ENCODE measurements around the gene OXA1L. TPM values are rescaled to one million over a fixed set of nuclear protein-coding genes. Genes with fewer than 3 reads are reported as not detected.
A peak's percentile ranks its signal among the peaks of the same experiment; 100 is the strongest.

The OXA1L gene
- total and polyA plus RNA-seq, 2 of the 13 experiments (the other 11 are each of a cell fraction or from before 2014, with no cell fraction given) = 230 to 589 TPM

DNA sequence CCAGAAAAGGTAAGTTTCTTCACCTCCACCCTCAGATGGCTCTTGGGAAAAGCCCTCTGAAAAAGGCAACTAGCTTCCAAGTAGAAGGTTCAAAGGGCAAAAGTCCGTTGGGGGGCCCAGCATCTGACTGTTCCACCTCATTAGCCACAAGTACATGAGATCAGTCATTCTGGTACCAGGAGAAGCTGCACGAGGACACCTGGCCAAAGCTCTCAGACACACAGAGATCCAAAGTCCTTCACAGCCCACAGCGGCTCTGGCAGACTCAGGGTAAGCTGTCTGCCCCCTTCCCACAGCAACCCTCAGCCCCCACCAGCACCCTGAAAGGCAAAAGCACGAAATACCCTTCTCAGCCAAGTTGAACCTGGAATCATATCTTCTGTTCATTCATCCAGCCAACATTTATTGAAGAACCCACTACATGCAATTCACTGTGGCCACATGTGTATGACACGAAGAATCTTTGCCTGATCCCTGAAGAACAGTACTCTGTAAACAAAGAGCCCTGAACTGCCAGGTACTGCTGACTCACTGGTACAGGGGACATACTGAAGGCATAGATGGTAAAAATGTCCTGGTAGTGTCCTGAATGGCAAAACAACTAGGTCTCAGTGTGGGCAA, 29.7 kb downstream of the OXA1L start (continued):
- TF ChIP-seq AHR (CRISPR knock-in tag; IDR thresholded peaks at IDR 0.05) = no peak
- TF ChIP-seq EEA1 (CRISPR knock-in tag; IDR thresholded peaks at IDR 0.05; ENCODE audit: borderline replicate concordance) = no peak
- TF ChIP-seq ZNF883 (CRISPR knock-in tag; IDR thresholded peaks at IDR 0.05; ENCODE audit: not compliant biosample characterization) = peak; percentile 55
- TF ChIP-seq ZNF180 (CRISPR knock-in tag; IDR thresholded peaks at IDR 0.05; ENCODE audit: borderline replicate concordance, low read depth) = no peak
- TF ChIP-seq FOXO1 (CRISPR knock-in tag; IDR thresholded peaks at IDR 0.05) = peak; percentile 39
- TF ChIP-seq ZNF83 (CRISPR knock-in tag; IDR thresholded peaks at IDR 0.05; ENCODE audit: borderline replicate concordance) = 0 out of 2 replicates have a peak, but pooled peaks have one; percentile 49
- 0 out of 2 replicates have a peak, but pooled peaks have one; percentile 44 for TF ChIP-seq TRIM24 (CRISPR knock-in tag; IDR thresholded peaks at IDR 0.05)
- peak; percentile 91 for TF ChIP-seq HNF4A (CRISPR knock-in tag; IDR thresholded peaks at IDR 0.05)
- 0 out of 2 replicates have a peak, but pooled peaks have one; percentile 14 for TF ChIP-seq BCL6 (CRISPR knock-in tag; IDR thresholded peaks at IDR 0.05)
- TF ChIP-seq SRF (IDR thresholded peaks at IDR 0.05; ENCODE audit: low read depth, low read length) = no peak
- TF ChIP-seq, protein P1, sequence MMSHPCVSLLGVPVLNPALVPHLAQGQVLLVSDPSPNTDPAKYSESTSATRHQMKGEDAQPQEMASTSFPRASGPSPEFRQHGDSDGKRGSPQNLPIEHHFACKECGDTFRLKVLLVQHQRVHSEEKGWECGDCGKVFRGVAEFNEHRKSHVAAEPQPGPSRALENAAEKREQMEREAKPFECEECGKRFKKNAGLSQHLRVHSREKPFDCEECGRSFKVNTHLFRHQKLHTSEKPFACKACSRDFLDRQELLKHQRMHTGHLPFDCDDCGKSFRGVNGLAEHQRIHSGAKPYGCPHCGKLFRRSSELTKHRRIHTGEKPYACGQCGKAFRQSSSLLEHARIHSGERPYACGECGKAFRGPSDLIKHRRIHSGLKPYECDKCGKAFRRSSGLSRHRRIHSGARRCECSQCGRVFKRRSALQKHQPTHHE (CRISPR knock-in tag; IDR thresholded peaks at IDR 0.05; ENCODE audit: borderline replicate concordance) = no peak
- TF ChIP-seq SMARCC2 (IDR thresholded peaks at IDR 0.05) = no peak
- TF ChIP-seq KDM2A (CRISPR knock-in tag; IDR thresholded peaks at IDR 0.05; ENCODE audit: borderline replicate concordance, low read depth) = 0 out of 2 replicates have a peak, but pooled peaks have one; percentile 20
- TF ChIP-seq KMT2B (CRISPR knock-in tag; IDR thresholded peaks at IDR 0.05) = 0 out of 2 replicates have a peak, but pooled peaks have one; percentile 19
- TF ChIP-seq ZC3H4 (CRISPR knock-in tag; IDR thresholded peaks at IDR 0.05; ENCODE audit: borderline replicate concordance) = no peak
- no peak for TF ChIP-seq ZNF564 (CRISPR knock-in tag; IDR thresholded peaks at IDR 0.05)
- TF ChIP-seq ZNF547 (CRISPR knock-in tag; IDR thresholded peaks at IDR 0.05) = peak; percentile 75; the same call in 1 of the 2 replicates
- peak; percentile 44 for TF ChIP-seq ASH2L (IDR thresholded peaks at IDR 0.05; ENCODE audit: insufficient read length, low read depth, low read length)
- TF ChIP-seq ZNF3 (CRISPR knock-in tag; IDR thresholded peaks at IDR 0.05) = no peak
- TF ChIP-seq, protein P2, sequence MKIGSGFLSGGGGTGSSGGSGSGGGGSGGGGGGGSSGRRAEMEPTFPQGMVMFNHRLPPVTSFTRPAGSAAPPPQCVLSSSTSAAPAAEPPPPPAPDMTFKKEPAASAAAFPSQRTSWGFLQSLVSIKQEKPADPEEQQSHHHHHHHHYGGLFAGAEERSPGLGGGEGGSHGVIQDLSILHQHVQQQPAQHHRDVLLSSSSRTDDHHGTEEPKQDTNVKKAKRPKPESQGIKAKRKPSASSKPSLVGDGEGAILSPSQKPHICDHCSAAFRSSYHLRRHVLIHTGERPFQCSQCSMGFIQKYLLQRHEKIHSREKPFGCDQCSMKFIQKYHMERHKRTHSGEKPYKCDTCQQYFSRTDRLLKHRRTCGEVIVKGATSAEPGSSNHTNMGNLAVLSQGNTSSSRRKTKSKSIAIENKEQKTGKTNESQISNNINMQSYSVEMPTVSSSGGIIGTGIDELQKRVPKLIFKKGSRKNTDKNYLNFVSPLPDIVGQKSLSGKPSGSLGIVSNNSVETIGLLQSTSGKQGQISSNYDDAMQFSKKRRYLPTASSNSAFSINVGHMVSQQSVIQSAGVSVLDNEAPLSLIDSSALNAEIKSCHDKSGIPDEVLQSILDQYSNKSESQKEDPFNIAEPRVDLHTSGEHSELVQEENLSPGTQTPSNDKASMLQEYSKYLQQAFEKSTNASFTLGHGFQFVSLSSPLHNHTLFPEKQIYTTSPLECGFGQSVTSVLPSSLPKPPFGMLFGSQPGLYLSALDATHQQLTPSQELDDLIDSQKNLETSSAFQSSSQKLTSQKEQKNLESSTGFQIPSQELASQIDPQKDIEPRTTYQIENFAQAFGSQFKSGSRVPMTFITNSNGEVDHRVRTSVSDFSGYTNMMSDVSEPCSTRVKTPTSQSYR (CRISPR knock-in tag; IDR thresholded peaks at IDR 0.05; ENCODE audit: borderline replicate concordance) = peak; percentile 12; the same call in 1 of the 2 replicates
- 0 out of 2 replicates have a peak, but pooled peaks have one; percentile 81 for TF ChIP-seq SSRP1 (CRISPR knock-in tag; IDR thresholded peaks at IDR 0.05)
- TF ChIP-seq WIZ (CRISPR knock-in tag; IDR thresholded peaks at IDR 0.05) = 0 out of 2 replicates have a peak, but pooled peaks have one; percentile 39
- no peak for TF ChIP-seq PPARG (CRISPR knock-in tag; conservative IDR thresholded peaks at IDR 0.05)
- TF ChIP-seq, protein P3, sequence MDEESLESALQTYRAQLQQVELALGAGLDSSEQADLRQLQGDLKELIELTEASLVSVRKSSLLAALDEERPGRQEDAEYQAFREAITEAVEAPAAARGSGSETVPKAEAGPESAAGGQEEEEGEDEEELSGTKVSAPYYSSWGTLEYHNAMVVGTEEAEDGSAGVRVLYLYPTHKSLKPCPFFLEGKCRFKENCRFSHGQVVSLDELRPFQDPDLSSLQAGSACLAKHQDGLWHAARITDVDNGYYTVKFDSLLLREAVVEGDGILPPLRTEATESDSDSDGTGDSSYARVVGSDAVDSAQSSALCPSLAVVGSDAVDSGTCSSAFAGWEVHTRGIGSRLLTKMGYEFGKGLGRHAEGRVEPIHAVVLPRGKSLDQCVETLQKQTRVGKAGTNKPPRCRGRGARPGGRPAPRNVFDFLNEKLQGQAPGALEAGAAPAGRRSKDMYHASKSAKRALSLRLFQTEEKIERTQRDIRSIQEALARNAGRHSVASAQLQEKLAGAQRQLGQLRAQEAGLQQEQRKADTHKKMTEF (CRISPR knock-in tag; IDR thresholded peaks at IDR 0.05) = 0 out of 2 replicates have a peak, but pooled peaks have one; percentile 50
- no peak for TF ChIP-seq ZNF382 (CRISPR knock-in tag; IDR thresholded peaks at IDR 0.05; ENCODE audit: borderline replicate concordance)

Data from HepG2 (cell line).